ENCODE results near the gene FLRT1. TPM values are rescaled to one million over a fixed set of nuclear protein-coding genes. Genes with fewer than 3 reads are reported as not detected.
"Not testable (repeated sequence)": the region's sequence is repeated elsewhere in the genome, so short reads cannot be mapped to it uniquely, and the experiment has no call there.

FLRT1 gene
- total RNA-seq, 4 donors from 2014 or later = not detected

DNA sequence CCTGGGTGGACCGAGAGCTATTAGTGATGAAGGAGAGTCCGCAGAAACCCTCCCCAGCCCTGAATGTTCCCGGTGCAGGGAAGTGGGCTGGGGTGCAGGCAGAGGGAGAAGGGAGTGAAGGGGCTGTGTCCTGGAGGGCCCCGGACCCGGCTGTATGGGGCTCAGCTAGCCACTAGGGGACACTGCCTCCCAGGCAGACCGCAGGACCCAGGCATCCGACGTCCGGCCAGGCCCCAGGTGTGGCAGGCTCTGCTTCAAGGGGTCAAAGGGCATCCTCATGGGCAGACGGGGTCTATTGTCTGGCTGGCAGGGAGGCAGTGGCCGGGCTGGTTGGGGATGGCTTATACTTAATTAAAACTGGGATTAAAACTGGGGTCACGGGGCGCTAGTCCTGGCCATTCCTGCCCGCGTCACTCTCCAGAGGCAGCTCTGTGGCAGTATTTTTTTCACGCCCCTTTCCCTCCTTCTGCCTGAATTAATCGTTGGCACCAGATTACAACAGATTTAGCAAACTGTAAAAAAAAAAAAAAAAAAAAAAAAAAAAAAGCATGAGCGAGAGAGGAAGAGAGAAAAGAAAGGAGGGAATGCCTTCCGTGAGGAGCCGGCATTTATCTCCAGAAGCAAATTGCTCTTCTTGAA lies 5.1 kb downstream of the FLRT1 start:
- TF ChIP-seq, protein P1, sequence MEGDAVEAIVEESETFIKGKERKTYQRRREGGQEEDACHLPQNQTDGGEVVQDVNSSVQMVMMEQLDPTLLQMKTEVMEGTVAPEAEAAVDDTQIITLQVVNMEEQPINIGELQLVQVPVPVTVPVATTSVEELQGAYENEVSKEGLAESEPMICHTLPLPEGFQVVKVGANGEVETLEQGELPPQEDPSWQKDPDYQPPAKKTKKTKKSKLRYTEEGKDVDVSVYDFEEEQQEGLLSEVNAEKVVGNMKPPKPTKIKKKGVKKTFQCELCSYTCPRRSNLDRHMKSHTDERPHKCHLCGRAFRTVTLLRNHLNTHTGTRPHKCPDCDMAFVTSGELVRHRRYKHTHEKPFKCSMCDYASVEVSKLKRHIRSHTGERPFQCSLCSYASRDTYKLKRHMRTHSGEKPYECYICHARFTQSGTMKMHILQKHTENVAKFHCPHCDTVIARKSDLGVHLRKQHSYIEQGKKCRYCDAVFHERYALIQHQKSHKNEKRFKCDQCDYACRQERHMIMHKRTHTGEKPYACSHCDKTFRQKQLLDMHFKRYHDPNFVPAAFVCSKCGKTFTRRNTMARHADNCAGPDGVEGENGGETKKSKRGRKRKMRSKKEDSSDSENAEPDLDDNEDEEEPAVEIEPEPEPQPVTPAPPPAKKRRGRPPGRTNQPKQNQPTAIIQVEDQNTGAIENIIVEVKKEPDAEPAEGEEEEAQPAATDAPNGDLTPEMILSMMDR (IDR thresholded peaks at IDR 0.05) = no peak
- DNase-seq (ENCODE audit: low spot score) = no peak
- ATAC-seq (ENCODE audit: low FRiP score) = no peak

DNA sequence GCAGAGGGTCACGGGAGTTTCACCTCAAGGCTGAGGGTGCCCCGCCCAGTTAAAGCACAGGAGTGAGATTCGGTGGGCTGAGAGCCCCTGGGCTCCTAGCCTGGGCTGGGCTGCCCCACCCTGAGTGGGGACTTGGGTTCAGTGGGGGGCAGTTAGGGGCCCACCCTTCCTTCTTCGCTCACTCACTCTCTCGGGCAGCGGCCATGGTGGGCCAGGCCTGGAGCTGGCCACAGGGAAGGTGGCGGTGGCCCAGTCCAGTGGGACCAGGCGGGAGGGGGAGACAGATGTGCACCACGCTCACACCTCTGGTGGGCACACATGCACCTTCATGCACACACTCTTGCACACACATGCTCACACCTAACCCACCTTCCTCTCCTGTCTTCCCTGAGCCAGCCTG lies 6.1 kb downstream of the FLRT1 start:
- TF ChIP-seq, protein P1 (IDR thresholded peaks at IDR 0.05) = no peak
- ATAC-seq (ENCODE audit: low FRiP score) (no peak), DNase-seq (ENCODE audit: low spot score) (no peak)

DNA sequence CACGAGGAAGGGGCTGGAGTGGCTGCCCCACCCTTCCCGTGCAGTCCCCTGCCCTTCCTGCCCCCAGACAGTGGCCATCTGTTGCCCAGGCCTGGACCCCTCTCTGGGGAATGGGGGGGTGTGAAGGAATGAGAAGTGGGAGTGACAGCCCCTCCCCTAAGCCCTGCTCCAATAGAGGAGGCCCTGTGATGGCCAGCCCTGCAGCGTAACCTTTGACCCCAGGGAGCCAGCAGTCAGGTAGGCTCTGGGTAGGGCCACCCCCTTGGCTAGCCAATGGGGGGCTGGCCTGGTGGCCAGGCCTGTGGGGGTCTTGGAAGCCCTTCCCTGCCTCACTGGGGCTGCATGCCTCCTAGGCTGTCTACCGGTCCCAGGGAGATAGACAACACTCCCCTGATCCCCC lies 6.6 kb downstream of the FLRT1 start:
- DNase-seq (ENCODE audit: low spot score) (no peak), ATAC-seq (ENCODE audit: low FRiP score) (no peak)

DNA sequence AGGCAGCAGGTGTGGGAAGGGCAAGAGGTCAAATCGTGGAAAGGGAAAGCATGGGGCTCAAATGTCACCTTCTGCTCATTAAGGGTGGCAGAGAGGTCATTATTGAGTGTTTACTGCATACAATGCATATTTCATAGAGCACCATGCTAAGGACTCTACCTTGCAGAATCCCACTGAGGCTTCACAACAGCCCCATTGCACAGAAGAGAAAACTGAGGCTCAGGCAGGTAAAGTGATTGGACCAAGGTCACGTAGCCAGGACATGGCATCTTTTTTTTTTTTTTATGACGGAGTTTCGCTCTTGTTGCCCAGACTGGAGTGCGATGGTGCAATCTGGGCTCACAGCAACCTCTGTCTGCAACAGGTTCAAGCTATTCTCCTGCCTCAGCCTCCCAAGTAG lies 7.8 kb downstream of the FLRT1 start:
- ATAC-seq (ENCODE audit: low FRiP score) (no peak), DNase-seq (ENCODE audit: low spot score) (no peak)
- TF ChIP-seq, protein P1 (IDR thresholded peaks at IDR 0.05) = no peak

More for the DNA sequence above, 6.6 kb downstream of the FLRT1 start:
- TF ChIP-seq, protein P1 (IDR thresholded peaks at IDR 0.05) = no peak

DNA sequence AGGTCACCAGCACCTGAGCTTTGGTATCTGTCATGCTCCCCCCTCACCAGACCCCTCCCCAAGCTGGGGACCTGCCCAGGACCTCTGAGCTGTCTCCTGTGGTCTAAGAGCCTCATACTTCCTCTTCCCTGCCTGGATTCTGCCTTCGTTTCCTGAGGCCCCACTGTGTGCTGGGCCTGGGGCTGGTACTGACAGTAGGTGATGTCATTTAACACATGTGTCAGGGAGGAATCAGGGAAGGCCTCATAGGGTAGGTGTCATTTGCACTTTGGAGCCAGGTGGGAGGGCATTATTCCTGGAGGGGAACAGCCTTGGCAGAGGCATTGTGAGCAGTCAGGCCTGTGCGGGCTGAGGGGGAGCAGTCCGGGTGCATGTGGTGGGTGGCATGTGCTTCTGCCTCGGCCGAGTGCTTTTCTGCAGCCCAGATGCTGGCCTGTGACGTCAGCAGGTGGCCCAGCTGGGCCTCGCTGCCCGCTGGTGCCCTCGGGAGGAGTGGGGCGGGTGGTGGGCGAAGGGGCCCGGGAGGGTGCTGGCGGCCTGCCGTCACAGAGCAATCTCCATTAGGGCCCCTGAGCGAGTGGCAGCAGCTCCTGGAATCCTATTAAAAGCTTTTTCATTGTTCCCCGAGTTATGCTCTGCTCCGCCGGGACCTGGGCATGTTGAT lies 9.1 kb downstream of the FLRT1 start:
- DNase-seq (ENCODE audit: low spot score) = no peak
- no peak for ATAC-seq (ENCODE audit: low FRiP score)
- TF ChIP-seq, protein P1 (IDR thresholded peaks at IDR 0.05) = no peak

DNA sequence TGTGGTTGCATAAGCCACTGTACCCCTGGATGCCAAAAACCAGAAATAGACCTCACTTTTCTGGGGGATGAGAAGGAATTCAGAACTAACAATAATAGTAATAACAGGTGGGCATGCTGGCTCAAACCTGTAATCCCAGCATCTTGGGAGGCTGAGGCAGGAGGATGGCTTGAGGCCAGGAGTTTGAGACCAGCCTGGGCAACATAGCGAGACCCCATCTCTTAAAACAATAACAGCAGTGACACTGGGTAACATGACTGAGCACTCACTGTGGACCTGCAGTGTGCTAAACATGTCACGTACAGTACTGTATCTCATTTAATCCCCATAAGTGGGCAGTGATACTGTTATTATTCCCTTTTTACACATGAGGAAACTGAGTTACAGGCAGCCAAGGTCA lies 10.0 kb downstream of the FLRT1 start:
- ATAC-seq (ENCODE audit: low FRiP score) = no peak
- TF ChIP-seq, protein P1 (IDR thresholded peaks at IDR 0.05) = no peak
- no peak for DNase-seq (ENCODE audit: low spot score)

DNA sequence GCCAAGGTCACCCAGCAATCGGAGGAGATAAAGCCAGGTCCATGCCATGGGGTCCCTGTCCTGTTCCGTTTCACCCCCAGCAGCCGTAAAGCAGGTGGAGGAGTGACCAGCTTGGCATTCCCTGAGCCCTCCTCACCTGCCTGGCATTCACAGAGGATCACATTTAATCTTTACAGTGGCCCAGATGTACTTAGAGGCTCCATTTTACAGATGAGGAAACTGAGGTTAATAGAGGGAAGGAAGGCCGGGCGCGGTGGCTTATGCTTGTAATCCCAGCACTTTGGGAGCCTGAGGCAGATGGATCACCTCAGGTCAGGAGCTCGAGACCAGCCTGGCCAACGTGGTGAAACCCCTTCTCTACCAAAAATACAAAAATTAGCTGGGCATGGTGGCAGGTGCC lies 11.6 kb downstream of the FLRT1 start:
- not testable (repeated sequence) for DNase-seq (ENCODE audit: low spot score); ATAC-seq (ENCODE audit: low FRiP score)

Data from omental fat pad (tissue), 4 donors.